GM13977 (cell line): ENCODE measurements around the gene RHOT2.

Experiments used
- DNase-seq: peaks from one replicate; pipeline ENCODE4 v3.0.0; 2012; ENCODE audit warnings: low spot score
- CTCF ChIP-seq: IDR thresholded peaks from 2 replicates; pipeline ENCODE4 v1.5.1; 2012; ENCODE audit warnings: mild to moderate bottlenecking, control low read depth; ENCODE audit not compliant: insufficient read depth; ENCODE audit errors: extremely low read depth, missing control alignments
- in situ Hi-C: fragments of 300-500 bp; cut with MboI; formaldehyde crosslinking; loops from one replicate; pipeline ENCODE4 v1.12.0; 2022; ENCODE audit warnings: low sequenced_read_pairs, low pct_unique_long_range_greater_than_20kb, mixed read lengths, inconsistent platforms; ENCODE audit not compliant: unreplicated experiment

Gene RHOT2

GRCh38 chr16:625117-625976, 42.6 kb upstream of the RHOT2 start:
- DNase-seq: no peak
- no peak for TF ChIP-seq CTCF
- in situ Hi-C loops: no loop called here

DNA sequence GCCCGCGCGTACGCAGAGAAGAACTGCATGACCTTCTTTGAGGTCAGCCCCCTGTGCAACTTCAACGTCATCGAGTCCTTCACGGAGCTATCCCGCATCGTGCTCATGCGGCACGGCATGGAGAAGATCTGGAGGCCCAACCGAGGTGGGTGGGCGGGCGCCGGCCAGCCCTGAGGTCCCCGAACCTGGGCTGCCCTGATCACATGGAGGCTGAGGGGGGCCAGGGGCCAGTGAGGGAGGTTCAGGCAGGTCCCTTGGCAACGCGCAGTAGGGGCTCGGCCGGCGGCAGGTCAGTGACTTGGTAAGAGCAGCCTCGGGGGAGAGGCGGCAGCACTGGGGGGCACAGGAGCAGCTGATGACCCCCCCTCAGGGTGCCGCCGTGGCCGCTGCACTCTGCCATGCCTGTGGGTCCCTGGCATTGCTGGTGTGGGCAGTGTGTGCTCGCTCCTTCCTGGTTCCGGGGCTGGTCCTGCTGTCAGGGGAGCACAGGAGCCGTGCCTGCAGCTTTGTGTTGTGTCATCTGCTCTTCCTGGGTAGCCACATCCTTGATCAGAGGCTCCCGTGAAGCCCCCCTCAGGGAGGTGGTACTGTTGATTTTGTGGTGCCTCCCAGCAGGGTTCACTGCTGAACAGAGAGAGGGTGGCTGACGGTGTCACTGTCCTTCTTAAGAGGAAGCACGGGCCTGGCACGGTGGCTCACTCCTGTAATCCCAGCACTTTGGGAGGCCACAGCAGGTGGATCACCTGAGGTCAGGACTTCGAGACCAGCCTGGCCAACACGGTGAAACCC, 41.8 kb upstream of the RHOT2 start:
- no peak for DNase-seq
- TF ChIP-seq CTCF: no peak
- in situ Hi-C loops: no loop called here

GRCh38 chr16:626787-627453, 41.0 kb upstream of the RHOT2 start:
- in situ Hi-C loops: no loop called here

GRCh38 chr16:627454-628239, 40.3 kb upstream of the RHOT2 start:
- no peak for DNase-seq
- in situ Hi-C loops: no loop called here
- no peak for TF ChIP-seq CTCF

More at GRCh38 chr16:626787-627453, 41.0 kb upstream of the RHOT2 start:
- no peak for TF ChIP-seq CTCF
- DNase-seq: no peak

- in situ Hi-C loops: no loop called here
- no peak for TF ChIP-seq CTCF
Measured at GRCh38 chr16:628321-629061, 39.4 kb upstream of the RHOT2 start.

More at GRCh38 chr16:628321-629061, 39.4 kb upstream of the RHOT2 start:
- no peak for DNase-seq
